Endothelial cell of umbilical vein (primary cell): ENCODE data around the gene NMT1.

Experiments
- EZH2 ChIP-seq: IDR thresholded peaks from 2 replicates; pipeline ENCODE4 v1.6.1; 2012; ENCODE audit warnings: borderline replicate concordance, low read depth, mild to moderate bottlenecking, moderate library complexity, low read length, inconsistent platforms; ENCODE audit not compliant: severe bottlenecking
- FOS ChIP-seq: IDR thresholded peaks from 2 replicates; pipeline ENCODE4 v1.6.1; 2011; ENCODE audit warnings: mild to moderate bottlenecking, low read length, moderate library complexity, borderline replicate concordance; ENCODE audit not compliant: insufficient read depth
- GATA2 ChIP-seq: IDR thresholded peaks from 2 replicates; pipeline ENCODE4 v1.7.0; 2011; ENCODE audit warnings: low read depth, mild to moderate bottlenecking, moderate library complexity, mixed read lengths, low read length; ENCODE audit not compliant: insufficient read length, insufficient read depth
- JUN ChIP-seq: IDR thresholded peaks from 2 replicates; pipeline ENCODE4 v1.6.1; 2011; ENCODE audit warnings: borderline replicate concordance, low read depth; ENCODE audit not compliant: insufficient read length, insufficient read depth
- MAX ChIP-seq: IDR thresholded peaks from 2 replicates; pipeline ENCODE4 v1.6.1; 2011; ENCODE audit not compliant: insufficient read depth, insufficient read length
- MYC ChIP-seq: IDR thresholded peaks from one replicate; pipeline ENCODE4 v1.6.1; 2011; ENCODE audit warnings: mild to moderate bottlenecking, low read depth, low read length
- POLR2A ChIP-seq: IDR thresholded peaks from 2 replicates; pipeline ENCODE4 v1.6.1; 2012; ENCODE audit warnings: low read depth, mild to moderate bottlenecking, control low read depth, low read length
- POLR2AphosphoS5 ChIP-seq: IDR thresholded peaks from 2 replicates; pipeline ENCODE4 v1.6.1; 2012; ENCODE audit warnings: low read depth, mild to moderate bottlenecking, control low read depth, low read length, moderate library complexity; ENCODE audit not compliant: insufficient read depth
- TF ChIP-seq, protein P1 (sequence below), 2 donors: IDR thresholded peaks; 1 replicate in 1 of 2; 2 replicates in 1 of 2; pipeline ENCODE4 v1.5.1; 2011; ENCODE audit warnings: low read length in 2 of 2, mild to moderate bottlenecking in 2 of 2, moderate library complexity in 2 of 2, control low read depth in 1 of 2, inconsistent platforms in 1 of 2, low read depth in 1 of 2; ENCODE audit not compliant: insufficient read depth in 1 of 2; ENCODE audit errors: extremely low read depth in 1 of 2

GRCh38 chr17:45112559-45113423, 51.7 kb downstream of the NMT1 start:
- TF ChIP-seq POLR2AphosphoS5 (no peak), EZH2 (no peak), POLR2A (no peak), JUN (no peak), MAX (no peak), MYC (no peak), FOS (no peak), GATA2 (no peak)
- TF ChIP-seq, protein P1, sequence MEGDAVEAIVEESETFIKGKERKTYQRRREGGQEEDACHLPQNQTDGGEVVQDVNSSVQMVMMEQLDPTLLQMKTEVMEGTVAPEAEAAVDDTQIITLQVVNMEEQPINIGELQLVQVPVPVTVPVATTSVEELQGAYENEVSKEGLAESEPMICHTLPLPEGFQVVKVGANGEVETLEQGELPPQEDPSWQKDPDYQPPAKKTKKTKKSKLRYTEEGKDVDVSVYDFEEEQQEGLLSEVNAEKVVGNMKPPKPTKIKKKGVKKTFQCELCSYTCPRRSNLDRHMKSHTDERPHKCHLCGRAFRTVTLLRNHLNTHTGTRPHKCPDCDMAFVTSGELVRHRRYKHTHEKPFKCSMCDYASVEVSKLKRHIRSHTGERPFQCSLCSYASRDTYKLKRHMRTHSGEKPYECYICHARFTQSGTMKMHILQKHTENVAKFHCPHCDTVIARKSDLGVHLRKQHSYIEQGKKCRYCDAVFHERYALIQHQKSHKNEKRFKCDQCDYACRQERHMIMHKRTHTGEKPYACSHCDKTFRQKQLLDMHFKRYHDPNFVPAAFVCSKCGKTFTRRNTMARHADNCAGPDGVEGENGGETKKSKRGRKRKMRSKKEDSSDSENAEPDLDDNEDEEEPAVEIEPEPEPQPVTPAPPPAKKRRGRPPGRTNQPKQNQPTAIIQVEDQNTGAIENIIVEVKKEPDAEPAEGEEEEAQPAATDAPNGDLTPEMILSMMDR (IDR thresholded peaks at IDR 0.05; ENCODE audit: extremely low read depth in 1 of 2, insufficient read depth in 1 of 2, low read depth in 1 of 2, low read length in 2 of 2), result no peak
